ENCODE measurements around the gene POLL.

Gene POLL

DNA sequence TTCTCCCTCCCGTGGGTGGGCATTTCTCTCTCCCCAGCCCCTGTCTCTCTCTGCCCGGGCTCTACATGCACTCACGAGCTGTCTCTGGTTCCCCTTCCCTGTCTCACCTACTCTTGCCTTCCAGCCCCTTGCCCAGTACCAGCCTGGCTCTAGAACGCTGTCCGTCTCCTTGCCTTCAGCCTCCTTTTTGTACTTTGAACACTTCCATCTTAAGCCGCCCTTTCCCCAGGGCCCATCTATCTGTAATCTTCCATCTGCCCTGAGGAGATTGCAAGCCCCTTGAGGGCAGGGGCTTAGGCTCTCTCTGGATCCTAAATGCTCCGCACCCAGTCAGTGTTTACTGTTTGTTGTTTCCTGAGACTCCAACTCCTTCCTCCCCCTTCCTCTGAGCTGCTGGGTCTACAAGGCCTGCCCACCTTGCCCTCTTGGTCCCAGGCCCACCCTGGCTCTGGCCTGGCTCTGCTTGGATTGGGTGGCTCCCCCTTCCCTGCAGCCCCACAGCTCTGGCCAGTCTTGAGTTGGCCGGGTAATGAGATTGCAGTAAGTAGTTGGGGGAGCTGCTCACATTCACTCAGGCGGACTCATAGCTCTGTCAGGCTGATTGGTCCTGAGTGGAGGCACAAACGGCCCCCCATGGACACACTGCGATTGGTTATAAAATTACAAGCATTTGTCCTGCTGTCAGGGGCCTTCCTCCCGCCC is 28.3 kb downstream of the POLL start:
- DNase-seq, result no peak

DNA sequence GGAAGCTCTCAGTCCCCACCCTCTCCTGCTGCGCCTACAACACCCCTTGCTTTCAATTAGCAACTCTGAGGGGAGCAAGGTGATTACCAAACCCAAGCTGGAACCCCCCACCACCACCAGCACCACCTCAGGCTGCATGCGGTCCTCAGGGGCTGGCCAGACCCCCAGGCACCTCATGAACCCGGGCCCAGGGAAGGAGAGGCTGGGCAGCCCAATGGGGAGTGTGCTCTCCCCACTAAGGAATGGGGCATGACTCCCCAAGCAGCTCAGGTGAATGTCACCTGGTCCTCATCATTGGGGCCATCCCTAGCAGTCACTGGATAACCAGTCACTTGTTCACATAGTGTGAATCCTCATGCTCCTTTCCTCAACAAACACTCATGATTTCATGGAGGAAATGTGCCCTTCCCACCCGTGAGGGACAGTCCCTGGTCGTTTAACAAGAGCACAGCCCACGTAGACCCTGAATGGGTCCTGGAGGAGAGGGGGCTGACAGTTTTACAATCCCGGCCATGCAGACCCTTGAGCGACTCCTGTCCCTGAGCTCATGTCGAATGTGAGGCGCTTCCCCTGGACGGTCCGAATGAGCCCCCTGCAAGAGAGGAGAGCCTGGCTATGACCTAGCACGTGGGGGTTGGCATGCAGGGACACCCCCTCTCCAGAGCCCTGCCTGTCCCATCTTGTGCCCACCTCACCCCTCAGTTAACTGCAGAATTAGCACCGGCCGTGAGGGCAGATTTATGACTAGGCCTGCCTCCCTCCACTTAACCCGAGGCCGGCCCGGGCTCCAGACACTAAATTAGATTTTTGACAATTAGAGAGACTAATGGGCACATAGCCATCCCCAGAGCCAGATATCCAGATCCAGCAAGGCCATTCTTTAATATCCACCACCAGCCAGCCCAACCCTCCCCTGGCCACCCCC is 29.1 kb downstream of the POLL start:
- no peak for DNase-seq

DNA sequence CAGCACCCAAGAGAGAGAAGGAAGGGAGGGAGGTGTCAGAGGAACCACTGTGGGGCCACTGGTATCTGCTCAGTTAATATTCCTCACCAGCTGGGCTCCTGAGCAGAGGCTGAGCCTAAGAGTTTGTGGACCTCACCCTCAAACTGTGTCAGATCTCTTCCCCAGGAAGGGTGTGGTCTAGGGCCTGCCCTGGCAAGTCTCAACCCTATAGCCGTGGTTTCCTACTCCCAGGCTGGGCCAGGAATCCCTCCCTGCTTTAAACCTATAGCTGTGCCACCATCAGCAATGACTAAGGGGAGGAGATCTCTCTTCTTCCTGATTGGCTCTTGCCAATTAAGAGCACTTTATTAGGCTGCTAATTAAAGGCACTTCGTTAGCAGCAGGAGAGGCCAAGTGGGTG is 29.9 kb downstream of the POLL start:
- DNase-seq, result no peak

DNA sequence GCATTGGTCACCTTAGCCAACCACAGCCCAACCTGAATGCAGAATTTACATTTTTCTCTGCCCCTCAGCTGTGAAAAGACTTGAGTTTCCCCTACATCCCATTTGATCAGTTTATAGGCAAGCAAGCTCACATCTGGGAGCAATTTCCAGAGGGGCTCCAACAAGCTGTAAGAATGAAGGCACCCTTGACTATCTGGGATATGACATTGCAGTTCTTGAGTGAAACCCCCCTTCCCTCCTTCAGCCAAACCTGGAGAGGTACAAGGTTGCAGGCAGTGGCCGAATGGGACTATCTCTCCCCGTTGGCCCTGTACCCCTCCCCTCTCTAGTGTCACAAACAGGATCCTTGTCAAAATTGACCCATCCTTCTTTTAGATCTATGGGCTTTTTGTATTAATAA is 30.5 kb downstream of the POLL start:
- DNase-seq, result no peak

DNA sequence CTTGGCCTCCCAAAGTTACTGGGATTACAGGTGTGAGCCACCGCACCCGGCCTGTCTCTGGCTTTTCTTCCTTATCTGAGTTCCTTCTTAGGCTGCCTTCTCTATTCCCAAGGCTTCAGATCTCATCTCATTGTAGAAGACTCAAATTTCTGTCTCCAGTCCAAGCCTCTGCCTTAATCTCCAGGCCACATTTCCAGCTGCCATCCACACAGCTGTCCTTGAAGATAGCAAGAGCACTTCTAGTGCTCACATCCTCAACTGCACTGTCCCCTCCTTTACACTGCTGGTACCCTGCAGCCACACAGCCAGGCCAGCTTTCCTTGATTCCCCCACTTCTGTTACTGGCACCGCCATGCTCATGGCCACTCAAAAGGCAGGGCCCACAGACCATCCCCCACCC is 35.6 kb downstream of the POLL start:
- no peak for DNase-seq

DNA sequence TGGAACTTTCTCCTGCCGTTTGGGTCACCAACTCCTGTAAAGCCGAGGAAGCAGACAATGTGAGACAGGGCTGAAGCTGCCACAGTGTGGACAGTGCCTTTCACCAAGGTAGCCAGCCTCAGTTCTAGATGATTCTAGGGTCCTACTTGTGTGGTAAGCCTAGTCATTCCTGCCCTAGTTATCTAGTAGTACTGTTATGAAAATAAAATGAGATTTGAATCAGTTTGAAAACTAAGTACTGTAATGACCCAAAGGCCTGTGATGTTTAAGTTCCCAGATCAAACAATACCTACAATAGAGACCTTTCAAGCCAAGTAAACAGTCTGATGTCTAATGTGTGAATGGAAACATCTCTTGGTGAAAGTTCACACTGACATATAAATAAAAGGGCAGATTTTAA is 37.1 kb downstream of the POLL start:
- no peak for DNase-seq

DNA sequence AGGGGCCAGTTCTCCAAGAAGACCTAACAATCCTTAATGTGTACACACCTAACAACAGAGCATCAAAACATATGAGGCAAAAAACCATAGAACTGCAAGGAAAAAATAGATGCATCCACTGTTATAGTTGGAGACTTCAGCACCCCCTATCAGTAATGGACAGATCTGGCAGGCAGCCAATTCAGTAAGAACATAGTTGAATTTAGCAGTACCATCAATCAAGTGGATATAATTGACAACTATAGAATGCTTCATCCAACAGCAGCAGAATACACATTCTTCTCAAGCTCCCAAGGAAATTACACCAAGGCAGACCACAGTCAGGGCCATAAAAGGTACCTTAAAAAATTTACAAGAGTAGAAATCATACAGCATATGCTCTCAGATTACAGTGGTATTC is 42.2 kb downstream of the POLL start:
- no peak for DNase-seq

DNA sequence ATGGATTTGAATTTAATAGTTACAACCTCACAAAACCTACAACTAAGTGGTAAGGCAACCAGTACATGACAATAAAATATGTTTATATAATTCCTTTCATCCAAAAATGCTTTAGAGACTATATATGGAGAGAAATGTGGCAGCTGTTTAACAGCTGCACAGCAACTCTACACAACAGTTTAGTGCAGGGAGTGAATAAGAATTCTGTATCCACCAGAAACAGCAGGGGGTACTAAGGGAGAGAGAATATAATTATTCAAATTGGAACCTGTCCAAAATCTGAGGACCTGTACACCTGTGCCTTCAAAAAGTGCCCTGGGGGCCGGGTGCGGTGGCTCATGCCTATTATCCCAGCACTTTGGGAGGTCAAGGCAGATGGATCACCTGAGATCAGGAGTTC is 49.6 kb downstream of the POLL start:
- DNase-seq, result no peak

DNA sequence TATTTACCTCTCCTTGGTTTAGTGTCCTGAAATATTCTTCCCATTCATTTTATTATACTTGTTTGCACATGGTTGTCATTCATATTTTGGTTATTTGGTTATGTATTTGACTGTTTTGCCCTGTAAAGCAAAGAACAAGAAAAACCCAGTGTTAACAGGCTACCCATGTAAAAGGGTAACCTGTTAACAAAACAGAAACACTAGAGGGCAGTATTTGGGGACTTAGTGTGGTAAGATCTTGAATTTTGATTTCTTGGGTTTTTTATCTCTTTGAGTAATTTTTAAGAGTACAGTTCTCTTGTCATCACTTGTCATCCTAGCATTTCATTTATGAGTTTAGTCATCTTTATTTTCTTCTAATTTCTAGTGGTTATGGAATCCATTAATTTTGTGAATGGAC is 51.3 kb downstream of the POLL start:
- DNase-seq, result no peak

DNA sequence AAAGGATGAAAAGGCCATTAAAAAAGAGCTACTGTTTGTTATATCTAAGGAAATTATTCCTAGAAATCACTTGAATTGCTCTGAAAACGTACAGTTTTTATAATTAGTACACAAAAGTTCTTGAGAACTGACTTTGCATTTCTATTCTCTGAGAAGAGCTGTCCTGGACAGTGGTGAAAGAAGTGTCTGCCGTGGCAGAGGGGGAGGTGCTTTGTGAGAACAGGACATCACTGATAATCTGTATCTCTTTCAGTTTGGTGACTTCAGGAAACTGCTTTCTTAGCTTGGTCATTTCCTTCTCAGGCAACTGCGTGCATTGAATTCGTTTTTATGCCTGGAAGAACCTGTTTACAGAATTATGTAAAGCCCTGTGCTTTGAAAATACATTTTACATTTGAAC is 52.1 kb downstream of the POLL start:
- no peak for DNase-seq

DNA sequence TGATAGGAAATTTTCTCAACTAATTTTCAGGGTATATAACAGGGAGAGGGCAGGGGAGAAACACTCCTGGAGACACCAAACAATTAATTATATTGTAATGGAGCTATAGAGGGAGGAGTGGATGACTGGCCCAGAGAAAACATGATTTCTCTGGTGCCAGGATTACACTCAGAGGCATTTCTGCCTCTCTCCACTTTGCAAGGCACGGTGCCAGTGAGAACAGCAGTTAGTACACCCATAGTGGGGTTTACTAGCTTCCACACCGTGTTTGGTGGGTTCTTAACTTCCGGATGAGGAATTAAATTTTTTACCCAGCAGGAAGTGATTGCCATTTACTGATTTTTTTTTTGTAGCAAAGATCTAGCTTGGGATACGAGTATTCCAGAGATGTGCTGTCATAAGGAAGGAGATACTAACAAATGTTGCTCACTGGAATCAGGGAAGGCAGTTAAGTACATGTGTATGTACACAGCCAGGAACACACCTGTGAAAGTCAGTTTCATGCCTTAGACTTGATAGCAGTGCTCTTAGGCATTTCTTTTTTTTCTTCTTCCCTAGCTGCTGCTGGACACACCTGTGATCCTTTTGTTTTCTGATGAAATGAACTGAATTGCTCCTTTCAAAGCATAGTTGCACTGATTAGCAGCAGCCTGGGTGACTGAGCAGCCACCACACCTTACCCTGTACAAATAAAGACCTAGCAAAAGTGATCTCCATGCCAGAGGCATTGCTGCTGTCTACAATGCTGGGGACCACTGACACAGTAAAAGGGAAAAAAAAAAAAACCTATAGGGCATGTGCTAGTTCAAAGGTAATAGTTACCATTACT is 58.1 kb downstream of the POLL start:
- no peak for DNase-seq

DNA sequence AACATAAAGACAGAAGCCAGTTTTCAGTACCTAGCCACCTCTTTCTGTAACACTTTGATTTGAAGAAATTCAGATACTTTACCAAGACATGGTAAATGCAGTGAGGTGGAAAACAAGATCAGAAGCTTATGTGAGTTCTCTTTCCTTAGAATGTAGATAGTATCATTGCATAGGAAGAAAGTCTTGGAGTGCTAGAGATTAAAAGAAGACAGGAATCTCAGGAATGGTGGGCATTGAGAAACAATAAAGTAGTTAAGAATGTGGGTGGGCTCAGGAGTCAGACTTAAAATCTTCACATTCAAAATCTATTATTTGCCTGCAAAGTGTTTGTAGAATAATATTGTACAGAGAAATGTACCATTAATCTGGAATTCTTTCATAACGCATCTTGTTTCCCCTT is 58.9 kb downstream of the POLL start:
- no peak for DNase-seq
